Dendritic cell treated with granulocyte-macrophage colony-stimulating factor and Interleukin-4, amounts not matched to agents 40 ng/mL and 50 ng/mL, for 4 days (primary cell): ENCODE data around the gene CHPF.

Experiments
- H3K27ac Mint-ChIP-seq: one replicate; pipeline ENCODE4 v1.8.0; 2022; ENCODE audit warnings: mild to moderate bottlenecking, mixed read lengths
- H3K27me3 Mint-ChIP-seq: one replicate; pipeline ENCODE4 v1.8.0; 2022; ENCODE audit warnings: mild to moderate bottlenecking, mixed read lengths
- H3K36me3 Mint-ChIP-seq: one replicate; pipeline ENCODE4 v1.8.0; 2022; ENCODE audit warnings: low read depth, mixed read lengths
- H3K4me1 Mint-ChIP-seq: one replicate; pipeline ENCODE4 v1.8.0; 2022; ENCODE audit warnings: low read depth, mixed read lengths
- H3K4me3 Mint-ChIP-seq: one replicate; pipeline ENCODE4 v1.8.0; 2022; ENCODE audit warnings: mild to moderate bottlenecking, moderate library complexity, mixed read lengths
- H3K9me3 Mint-ChIP-seq: one replicate; pipeline ENCODE4 v1.8.0; 2022; ENCODE audit warnings: mixed read lengths
- intact Hi-C: fragments of 100-400 bp; cut with micrococcal nuclease; formaldehyde crosslinking; loops from one replicate; pipeline ENCODE4 v1.15.0; 2022

The CHPF gene

GRCh38 chr2:219500135-219500534, 43.5 kb downstream of the CHPF start:
- Mint-ChIP-seq H3K9me3 (no peaks in the 10 kb centered on the region), H3K27me3 (peaks cover 26% of the 10 kb centered on the region), H3K4me3 (no peak overlapping the region), H3K27ac (no peak overlapping the region), H3K36me3 (peaks cover 58% of the 10 kb centered on the region), H3K4me1 (peaks cover 40% of the 10 kb centered on the region)
- intact Hi-C loops, result no loop called here

DNA sequence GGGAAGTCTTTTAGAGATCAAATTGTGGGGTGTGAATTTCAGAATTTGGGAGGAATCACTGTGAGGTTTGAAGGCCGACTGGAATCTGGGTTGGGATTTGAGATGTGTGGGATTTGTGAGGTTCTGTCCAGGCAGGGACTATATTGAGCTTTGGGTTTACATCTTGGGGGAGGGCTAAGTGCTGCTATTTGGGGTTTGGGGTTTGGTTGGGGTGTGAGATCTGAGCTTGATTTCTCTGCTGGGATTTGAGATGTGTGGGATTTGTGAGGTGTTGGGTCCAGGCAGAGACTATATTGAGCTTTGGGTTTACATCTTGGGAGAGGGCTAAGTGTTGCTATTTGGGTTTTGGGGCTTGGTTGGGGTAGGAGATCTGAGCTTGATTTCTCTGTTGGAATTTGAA, 44.1 kb downstream of the CHPF start:
- Mint-ChIP-seq H3K36me3 (peaks cover 52% of the 10 kb centered on the region), H3K9me3 (no peaks in the 10 kb centered on the region), H3K27me3 (peaks cover 32% of the 10 kb centered on the region), H3K4me1 (peaks cover 40% of the 10 kb centered on the region), H3K4me3 (peak overlapping the region; percentile 90), H3K27ac (peak overlapping the region; percentile 94)
- intact Hi-C loops, result loop anchor here (5.0 kb wide), 1 partner anchor 98 kb away; the partner anchor contains the start of gene STK11IP

GRCh38 chr2:219499058-219499307, 44.6 kb downstream of the CHPF start:
- Mint-ChIP-seq H3K4me3 (peak overlapping the region; percentile 90), H3K36me3 (peaks cover 47% of the 10 kb centered on the region), H3K9me3 (no peaks in the 10 kb centered on the region), H3K4me1 (peaks cover 40% of the 10 kb centered on the region), H3K27ac (peak overlapping the region; percentile 94), H3K27me3 (peaks cover 38% of the 10 kb centered on the region)
- intact Hi-C loops, result loop anchor here (5.0 kb wide), 1 partner anchor 98 kb away; the partner anchor contains the start of gene STK11IP

DNA sequence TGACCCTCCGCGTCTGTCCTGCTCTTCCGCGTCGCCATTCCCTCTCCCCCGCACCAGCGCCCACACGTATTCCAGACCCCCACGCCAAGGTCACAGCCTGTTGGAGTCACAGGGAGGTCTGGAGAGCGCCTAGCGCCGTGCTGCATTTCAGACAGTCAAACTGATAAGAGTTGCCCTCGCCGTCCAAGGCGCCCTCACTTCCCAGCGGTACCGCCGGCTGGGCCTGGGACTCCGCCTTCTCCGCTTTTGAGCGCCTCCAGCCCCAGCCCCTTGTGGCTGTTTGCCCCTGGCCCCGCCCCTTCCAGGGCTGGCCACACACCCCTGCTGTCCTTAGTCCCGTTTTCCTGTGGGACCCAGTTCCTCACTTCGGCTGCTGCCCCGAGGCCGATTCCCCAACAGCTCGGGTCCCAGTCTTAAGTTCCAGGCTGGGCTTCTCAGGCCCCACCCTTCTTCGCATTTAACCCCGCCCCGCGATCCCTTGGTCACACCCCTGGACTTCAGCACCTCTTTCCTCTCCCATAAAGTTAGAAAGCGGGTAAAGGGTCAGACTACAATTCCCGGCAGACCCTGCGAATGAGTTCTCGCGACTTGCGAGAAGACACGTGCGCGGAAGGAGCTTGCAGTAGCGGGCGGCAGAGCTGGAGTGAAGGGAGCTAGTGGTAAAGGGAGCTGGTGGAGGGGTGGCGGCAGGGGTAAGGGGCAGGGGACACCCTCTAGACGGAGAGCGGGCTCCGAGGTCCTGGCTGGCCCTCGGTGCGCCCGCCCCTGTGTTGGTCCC, 45.1 kb downstream of the CHPF start, which contains the start of gene GMPPA:
GMPPA (plus strand) TSS at position 612 of the 778 bp plus-strand sequence. CDS start 1,085 bp downstream, outside the sequence.
- Mint-ChIP-seq H3K36me3 (peaks cover 42% of the 10 kb centered on the region), H3K4me1 (peaks cover 40% of the 10 kb centered on the region), H3K27ac (peak within 1 kb of the TSS; percentile 94), H3K9me3 (no peaks in the 10 kb centered on the region), H3K4me3 (peak within 1 kb of the TSS; percentile 90), H3K27me3 (peaks cover 43% of the 10 kb centered on the region)
- intact Hi-C loops, result loop anchor here (1.0 to 5.0 kb wide), 2 partner anchors 99 to 110 kb away; partner anchors contain the start of gene STK11IP

- Mint-ChIP-seq H3K9me3 (no peaks in the 10 kb centered on the region), H3K36me3 (peaks cover 34% of the 10 kb centered on the region), H3K4me1 (peaks cover 40% of the 10 kb centered on the region), H3K4me3 (peak overlapping the region; percentile 90), H3K27ac (peak overlapping the region; percentile 94), H3K27me3 (peaks cover 51% of the 10 kb centered on the region)
- intact Hi-C loops, result loop anchor here (1.0 to 5.0 kb wide), 2 partner anchors 100 to 109 kb away; partner anchors contain the start of gene STK11IP
These were observed 45.9 kb downstream of the CHPF start for GRCh38 chr2:219497495-219498279.

- Mint-ChIP-seq H3K27me3 (peaks cover 58% of the 10 kb centered on the region), H3K4me3 (peak overlapping the region; percentile 90), H3K9me3 (no peaks in the 10 kb centered on the region), H3K4me1 (peaks cover 40% of the 10 kb centered on the region), H3K27ac (peak overlapping the region; percentile 94), H3K36me3 (peaks cover 26% of the 10 kb centered on the region)
- intact Hi-C loops, result loop anchor here (5.0 kb wide), 1 partner anchor 100 kb away; the partner anchor contains the start of gene STK11IP
These were observed 46.6 kb downstream of the CHPF start for GRCh38 chr2:219496825-219497494.

GRCh38 chr2:219496247-219496824, 47.3 kb downstream of the CHPF start:
- H3K4me1 Mint-ChIP-seq, result peaks cover 40% of the 10 kb centered on the region

GRCh38 chr2:219495531-219496122, 48.0 kb downstream of the CHPF start:
- Mint-ChIP-seq H3K4me3 (no peak overlapping the region), H3K9me3 (no peaks in the 10 kb centered on the region), H3K4me1 (peaks cover 40% of the 10 kb centered on the region), H3K36me3 (peaks cover 16% of the 10 kb centered on the region), H3K27me3 (peaks cover 67% of the 10 kb centered on the region), H3K27ac (no peak overlapping the region)
- intact Hi-C loops, result loop anchor here (1.0 to 5.0 kb wide), 2 partner anchors 35 to 102 kb away; partner anchors contain the start of gene STK11IP

More at GRCh38 chr2:219496247-219496824, 47.3 kb downstream of the CHPF start:
- H3K9me3 Mint-ChIP-seq, result no peaks in the 10 kb centered on the region
- H3K36me3 Mint-ChIP-seq, result peaks cover 20% of the 10 kb centered on the region
- H3K27me3 Mint-ChIP-seq, result peaks cover 64% of the 10 kb centered on the region
- H3K4me3 Mint-ChIP-seq, result peak overlapping the region; percentile 90
- no peak overlapping the region for H3K27ac Mint-ChIP-seq
- intact Hi-C loops, result loop anchor here (5.0 kb wide), 1 partner anchor 101 kb away; the partner anchor contains the start of gene STK11IP

- Mint-ChIP-seq H3K4me1 (peaks cover 37% of the 10 kb centered on the region), H3K27ac (no peak overlapping the region), H3K36me3 (peaks cover 16% of the 10 kb centered on the region), H3K4me3 (no peak overlapping the region), H3K9me3 (no peaks in the 10 kb centered on the region), H3K27me3 (peaks cover 72% of the 10 kb centered on the region)
- intact Hi-C loops, result loop anchor here (1.0 to 5.0 kb wide), 2 partner anchors 35 to 102 kb away; partner anchors contain the start of gene STK11IP
These were observed 48.6 kb downstream of the CHPF start for GRCh38 chr2:219494952-219495530.

- Mint-ChIP-seq H3K27me3 (peaks cover 85% of the 10 kb centered on the region), H3K36me3 (peaks cover 3% of the 10 kb centered on the region), H3K9me3 (no peaks in the 10 kb centered on the region), H3K4me1 (peaks cover 20% of the 10 kb centered on the region), H3K4me3 (no peak overlapping the region), H3K27ac (no peak overlapping the region)
- intact Hi-C loops, result no loop called here
These were observed 50.5 kb downstream of the CHPF start for GRCh38 chr2:219493086-219493485.

DNA sequence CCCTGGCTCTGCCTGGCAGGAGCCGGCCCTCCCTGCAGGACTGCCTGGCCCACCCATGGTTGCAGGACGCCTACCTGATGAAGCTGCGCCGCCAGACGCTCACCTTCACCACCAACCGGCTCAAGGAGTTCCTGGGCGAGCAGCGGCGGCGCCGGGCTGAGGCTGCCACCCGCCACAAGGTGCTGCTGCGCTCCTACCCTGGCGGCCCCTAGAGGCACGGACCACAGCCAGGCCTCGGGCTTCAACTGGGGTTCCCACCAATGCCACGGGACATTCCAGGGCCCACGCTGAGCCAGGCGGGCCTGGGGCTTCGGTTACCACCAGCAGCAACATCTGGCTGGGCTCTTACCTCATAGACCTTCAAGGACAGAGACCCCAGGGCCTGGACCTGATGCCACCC, 51.0 kb downstream of the CHPF start:
- H3K4me1 Mint-ChIP-seq, result peaks cover 15% of the 10 kb centered on the region
- intact Hi-C loops, result no loop called here
- no peaks in the 10 kb centered on the region for H3K36me3 Mint-ChIP-seq
- no peaks in the 10 kb centered on the region for H3K9me3 Mint-ChIP-seq
- H3K27ac Mint-ChIP-seq, result no peak overlapping the region
- no peak overlapping the region for H3K4me3 Mint-ChIP-seq
- peaks cover 88% of the 10 kb centered on the region for H3K27me3 Mint-ChIP-seq

- peaks cover 3% of the 10 kb centered on the region for H3K4me1 Mint-ChIP-seq
- H3K36me3 Mint-ChIP-seq, result no peaks in the 10 kb centered on the region
- intact Hi-C loops, result no loop called here
These were observed 52.2 kb downstream of the CHPF start for GRCh38 chr2:219491278-219491963.

More at GRCh38 chr2:219491278-219491963, 52.2 kb downstream of the CHPF start:
- H3K27me3 Mint-ChIP-seq, result peaks cover 87% of the 10 kb centered on the region
- no peaks in the 10 kb centered on the region for H3K9me3 Mint-ChIP-seq
- no peak overlapping the region for H3K4me3 Mint-ChIP-seq
- H3K27ac Mint-ChIP-seq, result no peak overlapping the region
